Limb (tissue), 2 donors: ENCODE measurements around the gene CES3.
A peak's percentile ranks its signal among the peaks of the same experiment; 100 is the strongest.
"Not testable (repeated sequence)": the region's sequence is repeated elsewhere in the genome, so short reads cannot be mapped to it uniquely, and the experiment has no call there.

Source experiments
- DNase-seq, 2 donors: peaks; one replicate each; pipeline ENCODE4 v3.0.0-alpha.2; 2016; ENCODE audit errors: extremely low spot score in 2 of 2

Gene CES3

GRCh38 chr16:66964049-66964448 is 3.0 kb downstream of the CES3 start:
- no peak for DNase-seq

DNA sequence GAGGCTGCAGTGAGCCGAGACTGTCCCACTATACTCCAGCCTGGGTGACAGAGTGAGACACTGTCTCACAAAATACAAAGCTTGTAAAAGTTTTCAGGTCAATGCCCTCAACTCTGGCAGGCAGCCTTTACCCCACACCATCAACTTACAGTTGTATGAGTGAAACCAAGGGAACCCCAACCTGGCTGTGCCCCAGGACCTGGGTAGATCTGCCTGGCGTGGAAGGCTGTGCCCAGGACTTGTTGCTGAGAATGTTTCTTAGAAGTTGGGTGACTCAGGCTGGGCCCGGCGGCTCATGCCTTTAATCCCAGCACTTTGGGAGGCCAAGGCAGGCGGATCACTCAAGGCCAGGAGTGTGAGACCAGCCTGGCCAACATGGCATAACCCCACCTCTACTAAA is 7.8 kb downstream of the CES3 start:
- no peak for DNase-seq

DNA sequence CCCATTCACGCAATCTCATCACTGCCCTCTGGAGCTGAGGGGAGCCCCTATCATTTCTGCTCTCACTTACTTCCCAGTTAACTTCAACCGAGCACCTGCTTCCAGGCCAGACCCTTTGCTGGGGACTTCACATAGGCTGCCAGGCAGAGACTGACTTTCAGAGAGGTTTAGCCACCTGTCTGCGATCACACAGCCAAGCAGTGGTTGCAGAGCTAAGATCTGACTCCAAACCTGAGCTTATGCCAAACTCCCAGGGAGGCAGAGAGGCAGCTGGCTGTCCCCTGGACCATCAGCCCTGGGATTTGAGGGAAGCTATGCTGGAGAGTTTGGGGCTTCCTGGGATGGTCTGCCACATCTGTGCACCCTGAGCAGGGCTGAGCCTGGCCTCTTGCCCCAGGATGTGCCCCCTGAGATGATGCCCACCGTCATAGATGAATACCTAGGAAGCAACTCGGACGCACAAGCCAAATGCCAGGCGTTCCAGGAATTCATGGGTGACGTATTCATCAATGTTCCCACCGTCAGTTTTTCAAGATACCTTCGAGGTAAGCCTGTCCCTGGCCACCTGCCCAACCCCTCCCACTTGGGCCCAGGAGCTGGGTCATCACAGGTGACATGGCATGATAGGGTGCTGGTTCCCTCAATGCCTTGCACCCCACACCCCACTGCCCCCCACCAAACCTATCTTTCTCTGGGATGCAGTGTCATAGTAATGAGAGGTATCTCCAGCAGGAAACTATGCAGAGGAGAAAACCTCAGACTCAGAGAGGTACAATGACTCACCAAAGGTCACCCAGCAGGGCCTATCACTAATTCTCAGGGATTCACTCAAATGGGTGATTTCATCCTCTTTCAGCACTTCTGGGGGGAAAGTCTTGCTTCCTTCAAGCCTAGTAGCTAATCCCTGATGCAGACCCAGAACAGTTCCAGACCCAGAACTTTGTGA is 10.0 kb downstream of the CES3 start:
- no peak for DNase-seq

- no peak for DNase-seq
Measured at GRCh38 chr16:66972983-66973382, 11.9 kb downstream of the CES3 start.

DNA sequence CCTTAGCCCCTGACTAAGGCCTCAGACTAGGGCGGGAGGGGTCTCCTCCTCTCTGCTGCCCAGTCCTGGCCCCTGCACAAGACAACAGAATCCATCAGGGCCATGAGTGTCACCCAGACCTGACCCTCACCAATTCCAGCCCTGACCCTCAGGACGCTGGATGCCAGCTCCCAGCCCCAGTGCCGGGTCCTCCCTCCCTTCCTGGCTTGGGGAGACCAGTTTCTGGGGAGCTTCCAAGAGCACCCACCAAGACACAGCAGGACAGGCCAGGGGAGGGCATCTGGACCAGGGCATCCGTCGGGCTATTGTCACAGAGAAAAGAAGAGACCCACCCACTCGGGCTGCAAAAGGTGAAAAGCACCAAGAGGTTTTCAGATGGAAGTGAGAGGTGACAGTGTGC is 12.7 kb downstream of the CES3 start:
- no peak for DNase-seq

GRCh38 chr16:66974156-66974931 is 13.3 kb downstream of the CES3 start:
- not testable (repeated sequence) for DNase-seq

GRCh38 chr16:66974932-66975246 is 13.8 kb downstream of the CES3 start:
- not testable (repeated sequence) for DNase-seq

GRCh38 chr16:66975302-66975893 is 14.3 kb downstream of the CES3 start:
- no peak for DNase-seq

- no peak for DNase-seq
Measured at GRCh38 chr16:66976746-66977145, 15.7 kb downstream of the CES3 start.

GRCh38 chr16:66977341-66978113 is 16.5 kb downstream of the CES3 start:
- DNase-seq, result peak; percentile 77 to 89

- DNase-seq, result no peak
Measured at GRCh38 chr16:66979011-66979717, 18.1 kb downstream of the CES3 start.

GRCh38 chr16:66983033-66983432 is 22.0 kb downstream of the CES3 start:
- DNase-seq, result no peak

DNA sequence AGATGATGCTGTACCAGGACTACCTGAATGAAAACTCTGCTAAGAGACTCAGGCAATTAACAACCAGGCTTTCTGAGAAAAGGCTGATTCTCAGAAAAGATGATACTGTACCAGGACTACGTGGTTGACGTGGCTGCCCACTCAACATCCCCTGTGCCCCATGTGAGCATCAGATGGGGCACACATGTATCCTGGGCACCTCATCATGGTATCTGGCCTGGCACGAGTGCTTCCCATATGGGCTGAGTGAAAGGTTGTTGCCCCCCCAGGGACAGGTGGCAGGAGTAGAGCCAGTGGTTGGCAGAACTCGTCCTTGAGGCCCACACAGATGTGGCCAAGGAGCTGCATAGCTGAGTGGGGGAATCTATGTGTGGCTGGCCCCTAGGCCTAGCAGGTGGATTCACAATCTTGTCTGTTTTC is 23.8 kb downstream of the CES3 start:
- DNase-seq, result no peak

GRCh38 chr16:66986559-66986958 is 25.5 kb downstream of the CES3 start:
- DNase-seq, result no peak

- peak in 1 of 2 donors; percentile 21 for DNase-seq
Measured at GRCh38 chr16:66988197-66988788, 27.2 kb downstream of the CES3 start, which contains the start of gene CES4A. CES4A (plus strand) TSS chr16:66988589; CDS start chr16:66988773, 184 bp downstream.

DNA sequence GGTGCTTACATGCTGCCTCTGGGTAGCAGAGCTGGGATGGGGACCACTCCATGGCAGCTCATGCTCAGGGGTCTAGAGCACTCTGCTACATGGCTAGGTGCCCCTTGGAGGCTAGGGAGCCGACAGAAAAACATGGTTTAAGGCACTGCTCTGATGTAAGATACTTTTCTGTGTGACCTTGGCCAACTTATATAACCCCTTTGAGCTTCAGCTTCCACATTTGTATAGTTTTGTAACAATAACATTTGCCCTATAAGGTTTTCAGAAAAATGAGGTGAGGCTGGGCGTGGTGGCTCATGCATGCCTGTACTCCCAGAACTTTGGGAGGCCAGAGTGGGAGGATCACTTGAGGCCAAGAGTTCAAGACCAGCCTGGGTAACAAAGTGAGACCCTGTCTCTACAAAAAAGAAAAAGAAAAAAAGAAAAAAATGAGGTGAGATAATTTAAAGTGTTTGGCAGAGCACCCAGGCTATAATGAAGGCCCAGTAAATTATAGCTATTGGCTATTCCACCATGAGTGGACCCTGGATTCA is 30.5 kb downstream of the CES3 start:
- no peak for DNase-seq

- DNase-seq, result not testable (repeated sequence)
Measured at GRCh38 chr16:66993558-66993957, 32.5 kb downstream of the CES3 start.

DNA sequence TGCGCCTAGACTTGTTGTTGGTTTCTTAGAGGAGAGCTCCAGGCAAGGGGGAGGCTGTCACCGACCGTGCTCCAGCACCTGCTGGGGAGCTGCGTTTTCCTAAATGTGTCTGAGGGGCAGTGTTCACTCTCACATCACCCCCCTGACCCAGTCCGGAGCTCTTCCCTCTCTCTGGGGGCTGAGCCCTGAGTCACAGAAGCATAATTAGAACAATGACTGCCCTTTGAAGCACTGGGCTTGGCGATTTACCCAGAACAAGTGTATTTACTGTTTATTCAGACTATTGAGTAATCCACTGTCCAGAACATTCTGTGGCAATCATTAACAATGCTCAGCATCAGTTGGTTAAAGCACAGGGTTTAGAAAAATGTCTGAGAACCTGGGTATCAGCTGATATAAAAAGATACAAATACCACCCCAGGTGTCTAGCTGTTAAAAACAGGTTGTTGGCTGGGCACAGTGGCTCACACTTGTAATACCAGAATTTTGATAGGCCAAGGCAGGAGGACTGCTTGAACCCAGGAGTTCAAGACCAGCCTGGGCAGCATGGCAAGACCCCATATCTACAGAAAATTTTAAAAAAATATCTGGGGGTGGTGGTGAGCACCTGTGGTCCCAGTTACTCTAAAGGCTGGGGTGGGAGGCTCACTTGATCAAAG is 35.4 kb downstream of the CES3 start:
- no peak for DNase-seq

GRCh38 chr16:66996983-66997358 is 35.9 kb downstream of the CES3 start:
- DNase-seq, result no peak
